OCI-LY7 (cell line): Measurements from ENCODE around the gene PPARG. TPM values are rescaled to one million over a fixed set of nuclear protein-coding genes. Genes with fewer than 3 reads are reported as not detected.

Experiments used
- BruUV-seq: library from RNA; stranded (reverse); fragments of 400-500 nt; replicated peaks from 2 replicates; lab custom pipeline; 2021; lab: Mats Ljungman, UMichigan
- CTCF ChIA-PET: fragments of 300-600 bp; sonication (Branson Sonifier 250); formaldehyde crosslinking; loops from one replicate; lab custom pipeline; 2022; ENCODE audit warnings: antibody characterized with exemption; ENCODE audit not compliant: unreplicated experiment; lab: Charles Lee
- POLR2A ChIA-PET: fragments of 300-600 bp; sonication (Branson Sonifier 250); formaldehyde crosslinking; loops from one replicate; lab custom pipeline; 2022; ENCODE audit warnings: antibody characterized with exemption; lab: Charles Lee
- DNase-seq: peaks from one replicate; pipeline ENCODE4 v3.0.0-alpha.2; 2015; ENCODE audit warnings: low spot score
- H2AFZ ChIP-seq: fragments of 200-600 bp; sonication (generic), shearing (Covaris generic); 2 replicates; pipeline ENCODE4 v1.6.1; 2014; ENCODE audit warnings: mild to moderate bottlenecking, antibody characterized with exemption, low read length, moderate library complexity
- H3K27ac ChIP-seq: fragments of 200-600 bp; sonication (generic); 2 replicates; pipeline ENCODE4 v1.5.1; 2014; ENCODE audit warnings: mixed run types, low read depth, mild to moderate bottlenecking, moderate library complexity, low read length, inconsistent platforms; ENCODE audit not compliant: poor library complexity, severe bottlenecking
- H3K36me3 ChIP-seq: fragments of 200-600 bp; sonication (generic); 2 replicates; pipeline ENCODE4 v1.6.1; 2014; ENCODE audit warnings: mild to moderate bottlenecking, antibody characterized with exemption, low read length, moderate library complexity, mixed read lengths; ENCODE audit not compliant: insufficient read depth
- H3K4me1 ChIP-seq: fragments of 200-600 bp; sonication (generic); 2 replicates; pipeline ENCODE4 v1.5.1; 2014; ENCODE audit warnings: mild to moderate bottlenecking, low read length; ENCODE audit not compliant: insufficient read depth, poor library complexity, severe bottlenecking
- H3K4me2 ChIP-seq: fragments of 200-600 bp; sonication (generic); 2 replicates; pipeline ENCODE4 v1.6.1; 2014; ENCODE audit warnings: mild to moderate bottlenecking, low read length
- H3K4me3 ChIP-seq: fragments of 200-600 bp; sonication (generic); 2 replicates; pipeline ENCODE4 v1.5.1; 2014; ENCODE audit warnings: mild to moderate bottlenecking, low read depth, low read length; ENCODE audit not compliant: poor library complexity, severe bottlenecking
- H3K79me2 ChIP-seq: fragments of 200-600 bp; sonication (generic); 2 replicates; pipeline ENCODE4 v1.6.1; 2016; ENCODE audit warnings: low read depth, mild to moderate bottlenecking, low read length, moderate library complexity, mixed read lengths; ENCODE audit not compliant: insufficient read depth
- H3K9me2 ChIP-seq: fragments of 200-600 bp; sonication (generic); 2 replicates; pipeline ENCODE4 v1.6.1; 2016; ENCODE audit warnings: mild to moderate bottlenecking, low read length, mixed read lengths; ENCODE audit not compliant: insufficient read depth
- H3K9me3 ChIP-seq: fragments of 200-600 bp; sonication (generic); 2 replicates; pipeline ENCODE4 v1.6.1; 2014; ENCODE audit warnings: mild to moderate bottlenecking, mixed run types, low read length, mixed read lengths
- H4K20me1 ChIP-seq: fragments of 200-600 bp; sonication (generic); 2 replicates; pipeline ENCODE4 v1.6.1; 2014; ENCODE audit warnings: mild to moderate bottlenecking, antibody characterized with exemption, low read length, moderate library complexity, mixed read lengths; ENCODE audit not compliant: insufficient read depth
- EZH2phosphoT487 ChIP-seq: fragments of 200-600 bp; sonication (generic); IDR thresholded peaks from 2 replicates; pipeline ENCODE4 v1.6.1; 2018; ENCODE audit warnings: low read depth, borderline replicate concordance, mild to moderate bottlenecking, mixed run types, antibody characterized with exemption, low read length, moderate library complexity, mixed read lengths
- intact Hi-C: fragments of 100-400 bp; cut with micrococcal nuclease; formaldehyde crosslinking; loops from one replicate; pipeline ENCODE4 v1.10.0; 2022; ENCODE audit not compliant: unreplicated experiment
- total RNA-seq, 2 experiments: library from RNA; depleted of rRNA in 1 of 2; stranded (reverse); fragments of >200 nt in 1 of 2; shearing (Covaris generic) in 1 of 2; gene quantifications; 2 replicates each; pipeline ENCODE4 v1.2.3, GENCODE V29; 2014 to 2022
- TF ChIP-seq, protein P1 (sequence below): fragments of 200-600 bp; sonication (generic); conservative IDR thresholded peaks from 2 replicates; pipeline ENCODE4 v1.5.1; 2014; ENCODE audit warnings: mild to moderate bottlenecking, antibody characterized with exemption, low read length, moderate library complexity, mixed read lengths

The PPARG gene
- total RNA-seq, 2 experiments from 2014 or later, result not detected

DNA sequence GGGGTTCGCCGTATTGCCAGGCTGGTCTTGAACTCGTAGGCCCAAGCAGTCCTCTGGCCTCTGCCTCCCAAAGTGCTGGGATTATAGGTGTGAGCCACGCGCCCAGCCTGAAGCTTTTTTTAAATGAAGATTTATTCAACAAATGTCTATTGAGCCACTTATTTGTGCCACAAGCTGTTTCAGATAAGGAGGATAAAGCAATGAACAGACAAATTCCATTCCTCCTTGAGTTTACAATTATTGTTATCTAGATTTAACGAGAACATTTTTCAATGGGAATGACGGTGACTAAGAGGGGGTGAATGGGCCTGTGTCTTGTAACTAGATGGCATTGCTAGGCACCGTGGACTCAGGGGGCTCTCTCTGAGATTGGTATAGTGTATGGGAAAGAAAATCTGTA, 10.2 kb downstream of the PPARG start:
- BruUV-seq, result no TSS peak
- no peaks in the 10 kb centered on the region for H3K9me3 ChIP-seq
- intact Hi-C loops, result no loop called here
- no peaks in the 10 kb centered on the region for H3K36me3 ChIP-seq
- no peak overlapping the region for H3K27ac ChIP-seq
- TF ChIP-seq, protein P1, sequence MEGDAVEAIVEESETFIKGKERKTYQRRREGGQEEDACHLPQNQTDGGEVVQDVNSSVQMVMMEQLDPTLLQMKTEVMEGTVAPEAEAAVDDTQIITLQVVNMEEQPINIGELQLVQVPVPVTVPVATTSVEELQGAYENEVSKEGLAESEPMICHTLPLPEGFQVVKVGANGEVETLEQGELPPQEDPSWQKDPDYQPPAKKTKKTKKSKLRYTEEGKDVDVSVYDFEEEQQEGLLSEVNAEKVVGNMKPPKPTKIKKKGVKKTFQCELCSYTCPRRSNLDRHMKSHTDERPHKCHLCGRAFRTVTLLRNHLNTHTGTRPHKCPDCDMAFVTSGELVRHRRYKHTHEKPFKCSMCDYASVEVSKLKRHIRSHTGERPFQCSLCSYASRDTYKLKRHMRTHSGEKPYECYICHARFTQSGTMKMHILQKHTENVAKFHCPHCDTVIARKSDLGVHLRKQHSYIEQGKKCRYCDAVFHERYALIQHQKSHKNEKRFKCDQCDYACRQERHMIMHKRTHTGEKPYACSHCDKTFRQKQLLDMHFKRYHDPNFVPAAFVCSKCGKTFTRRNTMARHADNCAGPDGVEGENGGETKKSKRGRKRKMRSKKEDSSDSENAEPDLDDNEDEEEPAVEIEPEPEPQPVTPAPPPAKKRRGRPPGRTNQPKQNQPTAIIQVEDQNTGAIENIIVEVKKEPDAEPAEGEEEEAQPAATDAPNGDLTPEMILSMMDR, result no peak
- TF ChIP-seq EZH2phosphoT487, result no peak
- H3K79me2 ChIP-seq, result no peaks in the 10 kb centered on the region
- no peaks in the 10 kb centered on the region for H3K4me1 ChIP-seq
- no peak for DNase-seq
- ChIA-PET POLR2A (interaction anchor here (1.0 kb wide), 1 partner anchor 87 kb away, joined by 3 read pairs; no protein-coding TSS in a partner anchor), CTCF (no interaction called here)
- no peak overlapping the region for H3K4me3 ChIP-seq
- H3K9me2 ChIP-seq, result no peaks in the 10 kb centered on the region
- H2AFZ ChIP-seq, result no peak overlapping the region
- no peak overlapping the region for H3K4me2 ChIP-seq
- H4K20me1 ChIP-seq, result no peaks in the 10 kb centered on the region

DNA sequence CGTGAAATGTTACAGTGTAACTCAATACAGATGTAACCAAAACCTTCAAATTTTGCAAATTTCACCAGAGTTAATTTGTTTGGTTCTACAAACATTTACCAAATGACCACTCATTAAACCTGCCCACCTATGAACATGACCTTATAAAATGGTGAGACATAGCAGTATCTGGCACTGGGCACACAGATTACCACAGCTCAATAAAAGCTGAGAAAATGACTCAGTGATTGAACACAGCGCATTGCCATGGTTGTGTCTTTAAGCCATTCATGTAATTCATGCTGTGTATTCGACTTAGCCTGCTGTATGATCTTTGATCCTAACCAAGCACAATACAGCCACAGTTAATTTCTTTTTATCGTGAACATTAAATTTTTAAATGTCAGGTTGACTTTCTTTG, 11.3 kb downstream of the PPARG start:
- intact Hi-C loops, result no loop called here
- no peak overlapping the region for H3K27ac ChIP-seq
- no peaks in the 10 kb centered on the region for H3K4me1 ChIP-seq
- no TSS peak for BruUV-seq
- no peaks in the 10 kb centered on the region for H3K79me2 ChIP-seq
- no peaks in the 10 kb centered on the region for H3K9me2 ChIP-seq
- H3K9me3 ChIP-seq, result no peaks in the 10 kb centered on the region
- H2AFZ ChIP-seq, result no peak overlapping the region
- ChIA-PET POLR2A (interaction anchor here (1.2 kb wide), 1 partner anchor 92 kb away, joined by 4 read pairs; no protein-coding TSS in a partner anchor), CTCF (no interaction called here)
- H3K4me3 ChIP-seq, result no peak overlapping the region
- H3K36me3 ChIP-seq, result no peaks in the 10 kb centered on the region
- H3K4me2 ChIP-seq, result no peak overlapping the region
- no peaks in the 10 kb centered on the region for H4K20me1 ChIP-seq
- TF ChIP-seq, protein P1, result no peak
- no peak for TF ChIP-seq EZH2phosphoT487
- no peak for DNase-seq

DNA sequence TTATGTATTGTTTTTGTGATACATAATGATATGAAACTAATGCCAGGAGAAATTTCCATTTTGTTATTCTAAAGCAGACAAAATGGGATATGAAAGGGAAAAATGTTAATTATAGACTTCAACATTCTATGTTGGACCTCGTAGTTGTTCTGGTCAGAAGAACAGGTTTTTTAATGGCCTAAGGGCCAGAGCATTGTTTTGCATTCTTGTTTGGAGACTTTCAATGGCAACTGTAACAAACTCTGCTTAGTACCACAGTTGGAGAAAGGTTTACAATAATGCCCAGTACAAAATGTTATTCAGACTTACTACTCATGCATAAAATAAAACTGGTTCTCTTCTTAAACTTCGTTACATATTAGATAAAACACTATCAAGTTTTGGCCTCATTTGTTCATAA, 12.2 kb downstream of the PPARG start:
- POLR2A ChIA-PET, result no interaction called here
- BruUV-seq, result no TSS peak
- no peak overlapping the region for H2AFZ ChIP-seq

More for the DNA sequence above, 12.2 kb downstream of the PPARG start:
- TF ChIP-seq, protein P1, result no peak
- TF ChIP-seq EZH2phosphoT487, result no peak
- Histone ChIP-seq H3K36me3 (no peaks in the 10 kb centered on the region), H3K9me3 (no peaks in the 10 kb centered on the region), H4K20me1 (no peaks in the 10 kb centered on the region), H3K79me2 (no peaks in the 10 kb centered on the region), H3K4me2 (no peak overlapping the region), H3K4me3 (no peak overlapping the region), H3K9me2 (no peaks in the 10 kb centered on the region), H3K27ac (no peak overlapping the region), H3K4me1 (no peaks in the 10 kb centered on the region)
- intact Hi-C loops, result no loop called here
- DNase-seq, result no peak
- CTCF ChIA-PET, result no interaction called here
